CD4-positive, alpha-beta memory T cell (primary cell): ENCODE measurements around the gene UBL4A. TPM values are rescaled to one million over a fixed set of nuclear protein-coding genes. Genes with fewer than 3 reads are reported as not detected.
"Not testable (repeated sequence)": the region's sequence is repeated elsewhere in the genome, so short reads cannot be mapped to it uniquely, and the experiment has no call there.

Source experiments
- CTCF ChIA-PET: fragments of 350-600 bp; sonication (Branson Sonifier 250); formaldehyde crosslinking; loops from one replicate; lab custom pipeline; 2021; ENCODE audit warnings: inconsistent platforms; ENCODE audit not compliant: partially characterized antibody; lab: Charles Lee
- POLR2A ChIA-PET: fragments of 350-600 bp; sonication (Branson Sonifier 250); formaldehyde crosslinking; loops from one replicate; lab custom pipeline; 2021; ENCODE audit not compliant: partially characterized antibody; lab: Charles Lee
- DNase-seq, 5 donors: peaks; one replicate each; pipeline versions ENCODE4 v3.0.0 to v3.0.0-alpha.2; 2020 to 2022; ENCODE audit warnings: mixed read lengths in 1 of 5
- H3K27ac ChIP-seq: one replicate; pipeline ENCODE4 v1.7.0; 2013; ENCODE audit warnings: low read depth, low read length
- H3K27me3 ChIP-seq: 2 replicates; pipeline ENCODE4 v1.7.0; 2013; ENCODE audit warnings: mild to moderate bottlenecking, low read length, moderate library complexity; ENCODE audit not compliant: insufficient read depth
- H3K36me3 ChIP-seq: 2 replicates; pipeline ENCODE4 v1.7.0; 2013; ENCODE audit warnings: mild to moderate bottlenecking, low read length, moderate library complexity; ENCODE audit not compliant: insufficient read depth
- H3K4me1 ChIP-seq: 2 replicates; pipeline ENCODE4 v1.7.0; 2013; ENCODE audit warnings: mild to moderate bottlenecking, low read length, moderate library complexity; ENCODE audit not compliant: insufficient read depth
- H3K4me3 ChIP-seq, 2 donors: one replicate each; pipeline ENCODE4 v1.7.0; 2013; ENCODE audit warnings: low read length in 2 of 2, mild to moderate bottlenecking in 1 of 2
- H3K9me3 ChIP-seq, 2 donors: one replicate each; pipeline ENCODE4 v1.7.0; 2013; ENCODE audit warnings: low read length in 2 of 2, control low read depth in 1 of 2; ENCODE audit not compliant: control insufficient read depth in 1 of 2
- H3K27ac Mint-ChIP-seq, 7 donors: one replicate each; pipeline ENCODE4 v1.8.0; 2020 to 2021; ENCODE audit warnings: mixed read lengths in 7 of 7, mild to moderate bottlenecking in 6 of 7, inconsistent platforms in 3 of 7, moderate library complexity in 3 of 7
- H3K27me3 Mint-ChIP-seq, 2 donors: one replicate each; pipeline ENCODE4 v1.8.0; 2020 to 2021; ENCODE audit warnings: mixed read lengths in 2 of 2
- H3K36me3 Mint-ChIP-seq, 2 donors: one replicate each; pipeline ENCODE4 v1.8.0; 2020 to 2021; ENCODE audit warnings: mixed read lengths in 2 of 2, inconsistent platforms in 1 of 2, mild to moderate bottlenecking in 1 of 2
- H3K4me1 Mint-ChIP-seq, 4 donors: one replicate each; pipeline ENCODE4 v1.8.0; 2020 to 2021; ENCODE audit warnings: mixed read lengths in 4 of 4, mild to moderate bottlenecking in 1 of 4
- H3K4me3 Mint-ChIP-seq, 8 donors: one replicate each; pipeline ENCODE4 v1.8.0; 2020 to 2021; ENCODE audit warnings: mixed read lengths in 8 of 8, mild to moderate bottlenecking in 7 of 8, moderate library complexity in 6 of 8, inconsistent platforms in 3 of 8
- H3K9me3 Mint-ChIP-seq, 8 donors: one replicate each; pipeline ENCODE4 v1.8.0; 2020 to 2021; ENCODE audit warnings: mixed read lengths in 8 of 8, mild to moderate bottlenecking in 5 of 8, inconsistent platforms in 3 of 8, moderate library complexity in 1 of 8
- intact Hi-C: fragments of 100-400 bp; cut with micrococcal nuclease; formaldehyde crosslinking; loops from one replicate; pipeline ENCODE4 v1.15.1; 2023
- polyA plus RNA-seq, 2 donors: library from polyadenylated mRNA; unstranded; fragments of 300-500 nt; fragmentation: Illumina TruSeq; gene quantifications; one replicate each; pipeline ENCODE4 v1.2.3, GENCODE V29; 2021
- total RNA-seq, 2 experiments: library from RNA; stranded (reverse); gene quantifications; one replicate each; pipeline ENCODE4 v1.2.3, GENCODE V29; 2021

Gene UBL4A
- total and polyA plus RNA-seq, 4 experiments from 2014 or later: 33.2 to 66.8 (median 49.1) TPM

GRCh38 chrX:154508384-154508745 is 21.9 kb upstream of the UBL4A start:
- Histone ChIP-seq H3K27me3 (no peaks in the 10 kb centered on the region), H3K27ac (no peak overlapping the region), H3K9me3 (no peaks in the 10 kb centered on the region), H3K36me3 (no peaks in the 10 kb centered on the region), H3K4me3 (no peak overlapping the region), H3K4me1 (peaks cover 5% of the 10 kb centered on the region)
- intact Hi-C loops: no loop called here
- peaks cover 9 to 15% of the 10 kb centered on the region in 2 donors for H3K36me3 Mint-ChIP-seq
- H3K4me1 Mint-ChIP-seq: peaks cover 2 to 17% (median 6%) of the 10 kb centered on the region in 4 donors
- ChIA-PET POLR2A (interaction anchor here (1.6 kb wide), 1 partner anchor 110 kb away, joined by 4 read pairs; the partner anchor contains the start of gene RPL10), CTCF (no interaction called here)
- no peak overlapping the region for H3K4me3 Mint-ChIP-seq
- H3K9me3 Mint-ChIP-seq: peaks cover 0 to 5% (median 0%) of the 10 kb centered on the region in 8 donors
- H3K27ac Mint-ChIP-seq: no peak overlapping the region
- DNase-seq: no peak
- no peaks in the 10 kb centered on the region for H3K27me3 Mint-ChIP-seq

GRCh38 chrX:154507673-154508383 is 21.4 kb upstream of the UBL4A start:
- H3K9me3 ChIP-seq: no peaks in the 10 kb centered on the region
- intact Hi-C loops: no loop called here
- Mint-ChIP-seq H3K27me3 (no peaks in the 10 kb centered on the region), H3K4me1 (peaks cover 2 to 16% (median 6%) of the 10 kb centered on the region in 4 donors), H3K9me3 (peaks cover 0 to 5% (median 0%) of the 10 kb centered on the region in 8 donors), H3K27ac (no peak overlapping the region), H3K4me3 (no peak overlapping the region), H3K36me3 (peaks cover 9 to 15% of the 10 kb centered on the region in 2 donors)
- no peak overlapping the region for H3K27ac ChIP-seq
- H3K36me3 ChIP-seq: no peaks in the 10 kb centered on the region
- no peak for DNase-seq
- H3K27me3 ChIP-seq: no peaks in the 10 kb centered on the region
- peaks cover 5% of the 10 kb centered on the region for H3K4me1 ChIP-seq
- ChIA-PET POLR2A (interaction anchor here (1.0 to 1.6 kb wide), 2 partner anchors 17 to 109 kb away, joined by 4 read pairs; partner anchors contain the start of genes RPL10 and SLC10A3), CTCF (interaction anchor here (1.2 kb wide), 1 partner anchor 19 kb away, joined by 5 read pairs; no protein-coding TSS in a partner anchor)
- H3K4me3 ChIP-seq: no peak overlapping the region

- Mint-ChIP-seq H3K27me3 (no peaks in the 10 kb centered on the region), H3K36me3 (peaks cover 9 to 15% of the 10 kb centered on the region in 2 donors), H3K9me3 (peaks cover 0 to 5% (median 0%) of the 10 kb centered on the region in 8 donors), H3K4me1 (peaks cover 2 to 8% (median 6%) of the 10 kb centered on the region in 4 donors), H3K27ac (no peak overlapping the region), H3K4me3 (no peak overlapping the region)
- Histone ChIP-seq H3K36me3 (no peaks in the 10 kb centered on the region), H3K9me3 (no peaks in the 10 kb centered on the region), H3K27ac (no peak overlapping the region), H3K4me1 (peaks cover 5% of the 10 kb centered on the region), H3K27me3 (no peaks in the 10 kb centered on the region), H3K4me3 (no peak overlapping the region)
- POLR2A ChIA-PET: interaction anchor here (1.0 to 1.6 kb wide), 2 partner anchors 16 to 108 kb away, joined by 4 read pairs; partner anchors contain the start of genes RPL10 and SLC10A3
- DNase-seq: no peak
- intact Hi-C loops: no loop called here
- CTCF ChIA-PET: interaction anchor here (1.2 kb wide), 1 partner anchor 20 kb away, joined by 5 read pairs; no protein-coding TSS in a partner anchor
Measured at GRCh38 chrX:154506483-154507332, 20.3 kb upstream of the UBL4A start.

GRCh38 chrX:154505734-154506133 is 19.3 kb upstream of the UBL4A start:
- H3K27ac Mint-ChIP-seq: no peak overlapping the region
- CTCF ChIA-PET: no interaction called here
- no peak for DNase-seq
- H3K36me3 ChIP-seq: no peaks in the 10 kb centered on the region
- POLR2A ChIA-PET: no interaction called here
- H3K4me1 Mint-ChIP-seq: peaks cover 0 to 1% (median under 1%) of the 10 kb centered on the region in 4 donors
- H3K27me3 Mint-ChIP-seq: no peaks in the 10 kb centered on the region
- no peak overlapping the region for H3K27ac ChIP-seq
- intact Hi-C loops: no loop called here
- no peaks in the 10 kb centered on the region for H3K27me3 ChIP-seq
- H3K4me3 Mint-ChIP-seq: no peak overlapping the region
- peaks cover 7 to 15% of the 10 kb centered on the region in 2 donors for H3K36me3 Mint-ChIP-seq
- no peaks in the 10 kb centered on the region for H3K4me1 ChIP-seq
- H3K4me3 ChIP-seq: no peak overlapping the region
- H3K9me3 Mint-ChIP-seq: peaks cover 0 to 5% (median 0%) of the 10 kb centered on the region in 8 donors
- no peaks in the 10 kb centered on the region for H3K9me3 ChIP-seq

- no peak overlapping the region for H3K4me3 Mint-ChIP-seq
- intact Hi-C loops: no loop called here
- Histone ChIP-seq H3K4me3 (no peak overlapping the region), H3K36me3 (no peaks in the 10 kb centered on the region), H3K4me1 (no peaks in the 10 kb centered on the region), H3K9me3 (no peaks in the 10 kb centered on the region), H3K27ac (no peak overlapping the region), H3K27me3 (no peaks in the 10 kb centered on the region)
- H3K27ac Mint-ChIP-seq: no peak overlapping the region
- CTCF ChIA-PET: no interaction called here
- DNase-seq: no peak
- POLR2A ChIA-PET: interaction anchor here (1.5 kb wide), 1 partner anchor 12 kb away, joined by 5 read pairs; no protein-coding TSS in a partner anchor
- H3K36me3 Mint-ChIP-seq: no peaks in the 10 kb centered on the region
- no peaks in the 10 kb centered on the region for H3K9me3 Mint-ChIP-seq
- no peaks in the 10 kb centered on the region for H3K4me1 Mint-ChIP-seq
- H3K27me3 Mint-ChIP-seq: no peaks in the 10 kb centered on the region
Measured at GRCh38 chrX:154502989-154503388, 16.6 kb upstream of the UBL4A start.

GRCh38 chrX:154502098-154502497 is 15.7 kb upstream of the UBL4A start:
- Histone ChIP-seq H3K4me1 (no peaks in the 10 kb centered on the region), H3K9me3 (no peaks in the 10 kb centered on the region), H3K36me3 (no peaks in the 10 kb centered on the region), H3K4me3 (no peak overlapping the region), H3K27ac (no peak overlapping the region), H3K27me3 (no peaks in the 10 kb centered on the region)
- H3K27ac Mint-ChIP-seq: no peak overlapping the region
- POLR2A ChIA-PET: interaction anchor here (1.5 kb wide), 1 partner anchor 11 kb away, joined by 5 read pairs; no protein-coding TSS in a partner anchor
- H3K27me3 Mint-ChIP-seq: no peaks in the 10 kb centered on the region
- no peaks in the 10 kb centered on the region for H3K36me3 Mint-ChIP-seq
- intact Hi-C loops: no loop called here
- H3K4me1 Mint-ChIP-seq: no peaks in the 10 kb centered on the region
- DNase-seq: no peak
- no peaks in the 10 kb centered on the region for H3K9me3 Mint-ChIP-seq
- no peak overlapping the region for H3K4me3 Mint-ChIP-seq
- CTCF ChIA-PET: no interaction called here

GRCh38 chrX:154501423-154501822 is 15.0 kb upstream of the UBL4A start:
- H3K27me3 ChIP-seq, H3K4me3 Mint-ChIP-seq, H3K4me3 ChIP-seq, H3K27me3 Mint-ChIP-seq, H3K4me1 Mint-ChIP-seq, CTCF ChIA-PET, intact Hi-C loops, H3K9me3 ChIP-seq, H3K27ac ChIP-seq, DNase-seq, H3K36me3 ChIP-seq, H3K9me3 Mint-ChIP-seq, H3K36me3 Mint-ChIP-seq, H3K27ac Mint-ChIP-seq, H3K4me1 ChIP-seq: not testable (repeated sequence)
- POLR2A ChIA-PET: interaction anchor here (0.7 kb wide), 1 partner anchor 11 kb away, joined by 3 read pairs; no protein-coding TSS in a partner anchor
